Measurements from ENCODE around the gene TSC2. TPM values are rescaled to one million over a fixed set of nuclear protein-coding genes. Genes with fewer than 3 reads are reported as not detected.
"Not testable (repeated sequence)": the region's sequence is repeated elsewhere in the genome, so short reads cannot be mapped to it uniquely, and the experiment has no call there.

TSC2 gene
- total and polyA plus RNA-seq, 4 donors, result 23.3 to 51.2 (median 28.7) TPM

DNA sequence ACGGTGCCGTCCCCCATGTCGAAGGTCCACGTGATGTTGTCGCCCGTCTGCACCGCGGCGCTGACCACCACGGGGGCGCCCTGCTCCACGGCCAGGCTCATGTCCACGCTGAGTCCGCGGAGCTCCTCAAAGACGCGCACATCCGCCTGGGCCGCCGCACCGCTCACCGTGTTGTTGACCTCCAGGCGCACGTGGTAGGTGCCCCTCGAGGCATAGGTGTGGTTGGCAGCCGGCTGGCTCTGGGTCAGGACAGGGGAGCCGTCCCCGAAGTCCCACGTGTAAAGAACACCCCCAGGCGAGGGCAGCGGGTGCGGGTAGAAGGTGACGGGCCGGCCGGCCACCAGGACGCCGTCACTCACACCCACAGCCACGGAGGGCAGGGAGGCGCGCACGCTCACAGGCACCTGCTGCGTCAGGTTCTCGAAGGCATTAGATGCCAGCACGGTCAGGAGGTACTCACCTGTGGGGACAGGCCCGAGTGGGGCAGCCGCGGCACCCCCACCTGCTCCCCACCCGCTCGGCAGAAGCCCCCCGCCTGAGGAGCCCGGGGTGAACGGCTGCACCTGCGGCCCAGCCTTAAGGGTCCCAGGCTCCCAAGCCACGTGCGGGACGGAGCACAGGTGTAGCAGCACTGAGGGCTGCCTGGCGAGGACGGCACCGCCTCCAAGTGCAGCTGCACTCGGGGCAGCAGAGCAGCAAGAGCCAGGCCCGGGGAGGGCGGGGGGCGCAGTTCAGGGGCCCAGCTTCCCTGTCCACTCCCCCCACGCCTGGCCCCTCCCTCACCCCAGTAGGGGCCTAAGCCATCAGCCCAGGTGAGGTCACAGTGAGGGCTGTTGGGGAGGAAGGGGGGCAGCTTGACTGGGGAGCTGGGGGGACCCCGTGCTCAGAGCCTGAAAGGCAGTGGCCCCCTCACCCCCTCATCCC lies 63.9 kb downstream of the TSC2 start:
- H3K27ac ChIP-seq (ENCODE audit: low read depth in 1 of 2, low read length in 2 of 2); H3K4me3 ChIP-seq (ENCODE audit: low read depth in 1 of 3, low read length in 3 of 3); H3K27me3 ChIP-seq (ENCODE audit: control insufficient read depth in 4 of 4, insufficient read depth in 4 of 4, low read length in 3 of 4); H3K9me3 ChIP-seq (ENCODE audit: control insufficient read depth in 4 of 4, low read length in 3 of 4); DNase-seq (ENCODE audit: low spot score); H3K9ac ChIP-seq (ENCODE audit: low read depth in 1 of 2, low read length in 2 of 2); H3K4me1 ChIP-seq (ENCODE audit: control insufficient read depth in 4 of 4, insufficient read depth in 4 of 4, low read length in 3 of 4): not testable (repeated sequence)
- H3K36me3 ChIP-seq (ENCODE audit: control insufficient read depth in 4 of 4, insufficient read depth in 3 of 4, low read depth in 1 of 4, low read length in 3 of 4), result peaks cover 0 to 26% (median 12%) of the 10 kb centered on the region in 4 donors
- 97% methylated on average over 63 of the region's 65 CpGs for WGBS

DNA sequence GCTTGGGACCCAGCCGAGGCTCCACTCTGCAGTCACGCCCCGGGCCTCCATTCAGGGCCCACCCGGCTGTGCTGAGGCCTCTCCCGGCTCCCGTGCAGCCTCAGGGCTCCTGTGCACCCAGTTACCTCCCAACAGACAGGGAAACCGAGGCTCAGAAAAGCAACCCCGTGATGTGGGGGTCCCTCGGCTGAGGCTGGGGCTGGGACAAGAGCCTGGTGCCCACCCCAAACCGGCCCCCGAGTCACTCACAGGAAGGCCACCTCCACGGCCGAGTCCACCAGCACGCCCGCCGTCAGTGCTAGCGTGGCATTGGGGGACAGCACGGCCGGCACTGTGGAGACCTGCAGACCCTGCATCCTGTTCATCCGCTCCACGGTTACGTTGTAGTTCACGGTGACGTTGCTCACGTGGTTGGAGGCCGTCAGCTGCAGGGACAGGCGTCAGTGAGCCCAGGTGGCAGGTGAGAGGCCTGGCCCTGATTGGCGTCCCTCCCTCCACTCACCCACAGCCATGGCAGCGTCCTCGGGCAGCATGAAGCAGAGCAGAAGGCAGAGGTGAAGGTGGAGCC lies 64.8 kb downstream of the TSC2 start:
- 90% methylated on average over 30 of the region's 30 CpGs for WGBS
- not testable (repeated sequence) for H3K9me3 ChIP-seq (ENCODE audit: control insufficient read depth in 4 of 4, low read length in 3 of 4); H3K27me3 ChIP-seq (ENCODE audit: control insufficient read depth in 4 of 4, insufficient read depth in 4 of 4, low read length in 3 of 4); H3K4me3 ChIP-seq (ENCODE audit: low read depth in 1 of 3, low read length in 3 of 3); DNase-seq (ENCODE audit: low spot score); H3K27ac ChIP-seq (ENCODE audit: low read depth in 1 of 2, low read length in 2 of 2); H3K9ac ChIP-seq (ENCODE audit: low read depth in 1 of 2, low read length in 2 of 2); H3K4me1 ChIP-seq (ENCODE audit: control insufficient read depth in 4 of 4, insufficient read depth in 4 of 4, low read length in 3 of 4)
- H3K36me3 ChIP-seq (ENCODE audit: control insufficient read depth in 4 of 4, insufficient read depth in 3 of 4, low read depth in 1 of 4, low read length in 3 of 4), result peaks cover 0 to 24% (median 9%) of the 10 kb centered on the region in 4 donors

DNA sequence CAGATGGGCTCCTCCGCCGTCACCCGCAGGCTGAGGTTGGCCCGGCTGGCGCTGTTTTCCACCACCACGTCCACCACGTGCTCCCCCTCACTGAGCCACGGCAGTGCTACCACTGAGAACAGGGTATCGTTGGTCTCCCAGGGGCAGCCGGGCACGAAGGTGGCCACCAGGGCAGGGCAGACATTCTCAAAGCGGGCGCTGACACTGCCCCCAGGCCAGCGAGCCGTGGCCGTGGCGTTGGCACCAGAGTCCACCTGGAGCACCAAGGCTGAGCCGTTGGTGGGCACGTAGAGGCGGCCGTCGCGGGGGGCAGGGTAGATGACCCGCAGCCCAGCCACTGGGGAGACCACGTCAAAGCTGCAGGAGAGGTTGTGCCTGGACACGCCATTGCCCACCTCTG lies 66.4 kb downstream of the TSC2 start:
- H3K27ac ChIP-seq (ENCODE audit: low read depth in 1 of 2, low read length in 2 of 2); DNase-seq (ENCODE audit: low spot score); H3K27me3 ChIP-seq (ENCODE audit: control insufficient read depth in 4 of 4, insufficient read depth in 4 of 4, low read length in 3 of 4); H3K4me3 ChIP-seq (ENCODE audit: low read depth in 1 of 3, low read length in 3 of 3); H3K9me3 ChIP-seq (ENCODE audit: control insufficient read depth in 4 of 4, low read length in 3 of 4); H3K4me1 ChIP-seq (ENCODE audit: control insufficient read depth in 4 of 4, insufficient read depth in 4 of 4, low read length in 3 of 4); H3K9ac ChIP-seq (ENCODE audit: low read depth in 1 of 2, low read length in 2 of 2): not testable (repeated sequence)
- H3K36me3 ChIP-seq (ENCODE audit: control insufficient read depth in 4 of 4, insufficient read depth in 3 of 4, low read depth in 1 of 4, low read length in 3 of 4), result peaks cover 0 to 16% (median 6%) of the 10 kb centered on the region in 4 donors
- 97% methylated on average over 26 of the region's 26 CpGs for WGBS

DNA sequence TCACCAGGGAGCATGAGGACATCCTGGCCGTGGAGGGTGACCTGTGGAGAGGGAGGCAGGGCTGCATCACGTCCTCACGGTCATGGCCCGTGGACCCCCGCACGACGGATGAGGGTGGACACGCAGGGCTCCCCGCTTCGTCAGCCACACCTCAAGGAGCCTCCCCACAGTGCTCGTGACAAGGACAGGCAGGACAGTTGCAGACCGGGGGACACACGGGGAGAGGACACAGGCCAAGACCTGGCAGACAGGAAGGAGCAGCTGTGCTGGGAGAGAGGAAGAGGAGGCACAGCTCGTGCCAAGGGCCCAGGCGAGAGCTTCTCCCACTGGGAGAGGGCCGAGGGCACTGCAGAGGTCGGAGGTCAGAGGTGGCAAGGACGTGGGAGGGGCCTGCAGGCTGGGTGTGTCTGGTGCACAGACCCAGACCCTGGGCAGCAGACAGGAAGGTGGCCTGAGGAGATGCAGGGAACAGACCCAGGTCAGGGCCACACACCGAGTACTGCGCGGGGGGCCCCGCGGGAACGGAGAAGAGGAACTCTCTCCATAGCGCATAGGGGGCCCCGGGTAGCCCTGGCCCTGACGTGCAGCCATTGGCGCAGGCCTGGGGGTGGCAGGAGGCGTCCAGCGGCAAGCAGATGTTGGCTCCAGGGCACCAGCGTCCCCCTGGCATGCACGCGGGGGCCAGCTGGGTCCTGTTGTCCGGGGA lies 67.3 kb downstream of the TSC2 start:
- not testable (repeated sequence) for H3K9ac ChIP-seq (ENCODE audit: low read depth in 1 of 2, low read length in 2 of 2); H3K27ac ChIP-seq (ENCODE audit: low read depth in 1 of 2, low read length in 2 of 2); DNase-seq (ENCODE audit: low spot score); H3K9me3 ChIP-seq (ENCODE audit: control insufficient read depth in 4 of 4, low read length in 3 of 4); H3K4me1 ChIP-seq (ENCODE audit: control insufficient read depth in 4 of 4, insufficient read depth in 4 of 4, low read length in 3 of 4); H3K4me3 ChIP-seq (ENCODE audit: low read depth in 1 of 3, low read length in 3 of 3); H3K27me3 ChIP-seq (ENCODE audit: control insufficient read depth in 4 of 4, insufficient read depth in 4 of 4, low read length in 3 of 4)
- WGBS, result 86% methylated on average over 34 of the region's 34 CpGs
- peaks cover 0 to 14% (median 5%) of the 10 kb centered on the region in 4 donors for H3K36me3 ChIP-seq (ENCODE audit: control insufficient read depth in 4 of 4, insufficient read depth in 3 of 4, low read depth in 1 of 4, low read length in 3 of 4)

DNA sequence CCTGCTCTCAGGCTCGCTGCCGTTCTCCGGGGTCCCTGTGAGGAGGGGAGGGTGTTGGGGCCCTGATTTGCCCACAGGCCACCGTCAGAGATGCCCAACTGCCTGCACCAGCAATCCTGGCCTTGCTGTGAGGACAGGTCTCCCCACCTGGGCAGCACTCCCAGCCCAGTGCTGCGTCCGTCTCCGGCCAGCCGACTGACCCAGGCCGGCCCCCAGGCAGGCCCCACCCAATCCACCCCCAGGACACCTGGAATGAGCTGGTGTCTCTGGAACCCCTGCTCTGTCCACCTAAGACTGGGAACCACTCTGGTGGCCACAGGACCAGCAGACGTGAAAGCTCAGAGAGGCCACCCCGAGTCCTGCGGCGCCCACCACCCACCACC lies 67.8 kb downstream of the TSC2 start:
- no peak overlapping the region for H3K4me3 ChIP-seq (ENCODE audit: low read depth in 1 of 3, low read length in 3 of 3)
- WGBS, result 93% methylated on average over 13 of the region's 13 CpGs
- peaks cover 0 to 10% (median 4%) of the 10 kb centered on the region in 4 donors for H3K36me3 ChIP-seq (ENCODE audit: control insufficient read depth in 4 of 4, insufficient read depth in 3 of 4, low read depth in 1 of 4, low read length in 3 of 4)
- no peak for DNase-seq (ENCODE audit: low spot score)
- no peak overlapping the region for H3K9ac ChIP-seq (ENCODE audit: low read depth in 1 of 2, low read length in 2 of 2)
- no peaks in the 10 kb centered on the region for H3K9me3 ChIP-seq (ENCODE audit: control insufficient read depth in 4 of 4, low read length in 3 of 4)
- peaks cover 0 to 1% (median 0%) of the 10 kb centered on the region in 4 donors for H3K4me1 ChIP-seq (ENCODE audit: control insufficient read depth in 4 of 4, insufficient read depth in 4 of 4, low read length in 3 of 4)
- no peak overlapping the region for H3K27ac ChIP-seq (ENCODE audit: low read depth in 1 of 2, low read length in 2 of 2)
- no peaks in the 10 kb centered on the region for H3K27me3 ChIP-seq (ENCODE audit: control insufficient read depth in 4 of 4, insufficient read depth in 4 of 4, low read length in 3 of 4)
- TF ChIP-seq, protein P1, sequence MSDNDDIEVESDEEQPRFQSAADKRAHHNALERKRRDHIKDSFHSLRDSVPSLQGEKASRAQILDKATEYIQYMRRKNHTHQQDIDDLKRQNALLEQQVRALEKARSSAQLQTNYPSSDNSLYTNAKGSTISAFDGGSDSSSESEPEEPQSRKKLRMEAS (IDR thresholded peaks at IDR 0.05), result no peak
- TF ChIP-seq HNF4G (IDR thresholded peaks at IDR 0.05) (no peak), YY1 (IDR thresholded peaks at IDR 0.05) (no peak), RAD21 (IDR thresholded peaks at IDR 0.05) (no peak), FOXA1 (IDR thresholded peaks at IDR 0.05) (no peak), EGR1 (IDR thresholded peaks at IDR 0.05; ENCODE audit: low read depth in 2 of 2) (no peak), JUND (IDR thresholded peaks at IDR 0.05) (no peak), TAF1 (conservative IDR thresholded peaks at IDR 0.05) (no peak)
- TF ChIP-seq, protein P2, sequence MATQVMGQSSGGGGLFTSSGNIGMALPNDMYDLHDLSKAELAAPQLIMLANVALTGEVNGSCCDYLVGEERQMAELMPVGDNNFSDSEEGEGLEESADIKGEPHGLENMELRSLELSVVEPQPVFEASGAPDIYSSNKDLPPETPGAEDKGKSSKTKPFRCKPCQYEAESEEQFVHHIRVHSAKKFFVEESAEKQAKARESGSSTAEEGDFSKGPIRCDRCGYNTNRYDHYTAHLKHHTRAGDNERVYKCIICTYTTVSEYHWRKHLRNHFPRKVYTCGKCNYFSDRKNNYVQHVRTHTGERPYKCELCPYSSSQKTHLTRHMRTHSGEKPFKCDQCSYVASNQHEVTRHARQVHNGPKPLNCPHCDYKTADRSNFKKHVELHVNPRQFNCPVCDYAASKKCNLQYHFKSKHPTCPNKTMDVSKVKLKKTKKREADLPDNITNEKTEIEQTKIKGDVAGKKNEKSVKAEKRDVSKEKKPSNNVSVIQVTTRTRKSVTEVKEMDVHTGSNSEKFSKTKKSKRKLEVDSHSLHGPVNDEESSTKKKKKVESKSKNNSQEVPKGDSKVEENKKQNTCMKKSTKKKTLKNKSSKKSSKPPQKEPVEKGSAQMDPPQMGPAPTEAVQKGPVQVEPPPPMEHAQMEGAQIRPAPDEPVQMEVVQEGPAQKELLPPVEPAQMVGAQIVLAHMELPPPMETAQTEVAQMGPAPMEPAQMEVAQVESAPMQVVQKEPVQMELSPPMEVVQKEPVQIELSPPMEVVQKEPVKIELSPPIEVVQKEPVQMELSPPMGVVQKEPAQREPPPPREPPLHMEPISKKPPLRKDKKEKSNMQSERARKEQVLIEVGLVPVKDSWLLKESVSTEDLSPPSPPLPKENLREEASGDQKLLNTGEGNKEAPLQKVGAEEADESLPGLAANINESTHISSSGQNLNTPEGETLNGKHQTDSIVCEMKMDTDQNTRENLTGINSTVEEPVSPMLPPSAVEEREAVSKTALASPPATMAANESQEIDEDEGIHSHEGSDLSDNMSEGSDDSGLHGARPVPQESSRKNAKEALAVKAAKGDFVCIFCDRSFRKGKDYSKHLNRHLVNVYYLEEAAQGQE (IDR thresholded peaks at IDR 0.05), result no peak
- TF ChIP-seq, protein P3, sequence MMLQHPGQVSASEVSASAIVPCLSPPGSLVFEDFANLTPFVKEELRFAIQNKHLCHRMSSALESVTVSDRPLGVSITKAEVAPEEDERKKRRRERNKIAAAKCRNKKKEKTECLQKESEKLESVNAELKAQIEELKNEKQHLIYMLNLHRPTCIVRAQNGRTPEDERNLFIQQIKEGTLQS (IDR thresholded peaks at IDR 0.05), result no peak

Measured in liver (tissue), 9 donors.